Loucy (cell line): ENCODE data around the gene SMURF2.

Experiments used
- CTCF ChIP-seq: fragments of 200-600 bp; sonication (generic); conservative IDR thresholded peaks from 2 replicates; pipeline ENCODE4 v1.5.1; 2014; ENCODE audit warnings: mild to moderate bottlenecking, antibody characterized with exemption, low read length
- EZH2phosphoT487 ChIP-seq: fragments of 200-600 bp; IDR thresholded peaks from 2 replicates; pipeline ENCODE4 v1.6.1; 2018; ENCODE audit warnings: antibody characterized with exemption, mild to moderate bottlenecking, moderate library complexity, borderline replicate concordance

- TF ChIP-seq EZH2phosphoT487 (no peak), CTCF (no peak)
Measured at GRCh38 chr17:64505340-64506200, 156.5 kb downstream of the SMURF2 start.
